Effector memory CD8-positive, alpha-beta T cell (primary cell): ENCODE data around the gene IQCE.
"Not testable (repeated sequence)": the region's sequence is repeated elsewhere in the genome, so short reads cannot be mapped to it uniquely, and the experiment has no call there.

Experiments
- ATAC-seq: fragments of 150-1000 bp; cut with Tn5 transposase; replicated peaks from 2 replicates; pipeline ENCODE4 v1.10.0; 2021; ENCODE audit warnings: mild to moderate bottlenecking, moderate library complexity
- DNase-seq, 3 experiments: peaks; one replicate each; pipeline ENCODE4 v3.0.0; 2021
- H3K27ac Mint-ChIP-seq, 2 donors: one replicate each; pipeline ENCODE4 v1.8.0; 2022; ENCODE audit warnings: mild to moderate bottlenecking in 2 of 2, mixed read lengths in 2 of 2, moderate library complexity in 2 of 2
- H3K27me3 Mint-ChIP-seq, 2 donors: one replicate each; pipeline ENCODE4 v1.8.0; 2022; ENCODE audit warnings: mixed read lengths in 2 of 2
- H3K36me3 Mint-ChIP-seq: one replicate; pipeline ENCODE4 v1.8.0; 2022; ENCODE audit warnings: mild to moderate bottlenecking, moderate library complexity, mixed read lengths; ENCODE audit not compliant: insufficient read depth
- H3K4me1 Mint-ChIP-seq, 2 donors: one replicate each; pipeline ENCODE4 v1.8.0; 2022; ENCODE audit warnings: low read depth in 2 of 2, mixed read lengths in 2 of 2
- H3K4me3 Mint-ChIP-seq, 2 donors: one replicate each; pipeline ENCODE4 v1.8.0; 2022; ENCODE audit warnings: mild to moderate bottlenecking in 2 of 2, mixed read lengths in 2 of 2, moderate library complexity in 2 of 2
- H3K9me3 Mint-ChIP-seq, 2 donors: one replicate each; pipeline ENCODE4 v1.8.0; 2022; ENCODE audit warnings: mixed read lengths in 2 of 2

Gene IQCE

DNA sequence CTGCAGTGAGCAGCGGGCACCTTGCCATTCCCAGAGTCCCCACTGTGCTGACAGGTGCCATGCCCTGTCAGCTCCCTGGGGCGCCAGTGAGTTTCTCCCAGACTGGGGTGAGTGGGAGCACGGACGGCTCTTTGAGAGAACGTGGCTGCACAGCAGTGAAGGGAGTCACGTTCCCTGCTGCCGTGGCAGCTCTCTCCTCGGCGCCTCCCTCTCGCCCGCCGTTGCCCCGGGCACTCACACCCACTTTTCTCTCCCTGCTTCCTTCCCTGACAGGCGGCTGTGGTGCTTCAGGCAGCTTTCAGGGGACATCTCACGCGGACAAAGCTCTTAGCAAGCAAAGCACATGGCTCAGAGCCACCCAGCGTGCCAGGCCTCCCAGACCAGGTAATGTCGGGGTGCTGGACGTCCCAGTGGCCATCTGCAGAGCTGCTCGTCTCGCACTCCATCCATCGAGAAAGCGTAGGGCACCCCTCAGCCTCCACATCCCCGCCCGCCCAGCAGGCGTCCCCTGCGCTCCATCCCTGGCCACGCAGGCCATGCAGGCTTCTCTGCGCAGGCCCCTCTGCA, 45.9 kb downstream of the IQCE start:
- DNase-seq (no peak), ATAC-seq (no peak)
- no peak overlapping the region for H3K27ac Mint-ChIP-seq
- peaks cover 0 to 7% of the 10 kb centered on the region in 2 donors for H3K4me1 Mint-ChIP-seq
- H3K27me3 Mint-ChIP-seq, result no peaks in the 10 kb centered on the region
- no peak overlapping the region for H3K4me3 Mint-ChIP-seq
- peaks cover 9% of the 10 kb centered on the region for H3K36me3 Mint-ChIP-seq
- H3K9me3 Mint-ChIP-seq, result no peaks in the 10 kb centered on the region

DNA sequence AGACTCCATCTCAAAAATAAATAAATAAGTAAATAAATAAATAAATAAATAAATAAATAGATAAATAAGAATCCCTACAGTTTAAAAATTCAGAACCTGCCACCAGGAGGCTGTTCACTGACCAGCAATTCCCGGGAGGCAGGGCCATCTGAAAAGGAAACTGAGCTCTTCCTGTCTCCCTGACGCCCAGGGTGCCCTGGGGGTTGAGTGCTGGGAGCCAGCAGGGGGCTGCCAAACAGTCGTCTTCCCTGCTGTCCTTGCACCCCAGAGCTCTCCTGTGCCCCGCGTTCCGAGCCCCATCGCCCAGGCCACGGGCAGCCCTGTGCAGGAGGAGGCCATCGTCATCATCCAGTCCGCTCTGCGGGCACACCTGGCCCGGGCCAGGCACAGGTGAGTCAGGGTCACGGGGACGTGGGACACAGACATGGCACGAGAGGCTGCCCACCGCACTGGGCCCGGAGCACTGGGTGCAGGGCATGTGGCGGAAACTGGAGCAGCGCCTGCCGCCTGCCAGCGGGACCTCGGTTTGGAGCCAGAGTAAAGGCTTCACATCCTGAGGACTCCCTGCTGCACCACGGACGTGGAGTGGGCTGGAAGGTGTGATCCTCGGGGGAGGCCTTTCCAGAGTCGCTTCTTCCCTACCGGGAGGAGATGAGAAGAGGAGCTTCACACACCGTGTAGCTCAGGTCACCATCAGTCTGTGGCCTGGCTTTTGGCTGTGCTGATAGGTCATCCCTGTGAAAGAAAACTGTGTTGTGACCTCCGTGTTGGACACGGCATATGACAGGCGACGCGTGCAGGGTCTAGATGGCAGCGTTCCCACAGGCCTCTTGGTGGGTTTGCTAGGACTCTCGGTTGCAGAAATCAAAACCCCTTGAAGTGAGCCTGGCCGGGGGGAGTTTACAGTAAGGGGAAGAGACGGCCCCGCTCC, 47.1 kb downstream of the IQCE start:
- no peak overlapping the region for H3K4me3 Mint-ChIP-seq
- H3K27ac Mint-ChIP-seq, result no peak overlapping the region
- H3K27me3 Mint-ChIP-seq, result no peaks in the 10 kb centered on the region
- H3K36me3 Mint-ChIP-seq, result peaks cover 5% of the 10 kb centered on the region
- H3K9me3 Mint-ChIP-seq, result no peaks in the 10 kb centered on the region
- H3K4me1 Mint-ChIP-seq, result peaks cover 0 to 7% of the 10 kb centered on the region in 2 donors
- DNase-seq (no peak), ATAC-seq (no peak)

DNA sequence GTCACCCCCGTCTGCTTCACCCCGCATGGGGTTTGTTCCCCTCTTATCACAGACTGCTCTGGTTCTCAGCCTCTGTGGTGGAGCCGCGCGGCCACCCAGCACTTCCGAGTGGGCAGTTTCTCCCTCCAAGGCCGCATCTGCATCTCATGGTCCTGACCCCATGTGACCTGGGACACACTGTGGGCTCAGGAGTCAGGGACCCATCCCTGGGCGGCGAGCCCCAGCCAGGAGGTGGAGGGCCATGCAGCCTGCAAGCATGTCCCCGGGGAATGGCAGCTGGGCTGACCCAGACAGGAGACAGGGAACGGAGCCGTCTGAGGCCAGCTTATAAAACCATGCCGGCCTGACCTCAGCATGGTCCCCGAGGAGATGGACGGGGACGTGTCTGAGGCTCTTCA, 47.8 kb downstream of the IQCE start:
- Mint-ChIP-seq H3K4me3 (no peak overlapping the region), H3K9me3 (no peaks in the 10 kb centered on the region), H3K36me3 (peaks cover 5% of the 10 kb centered on the region), H3K27me3 (no peaks in the 10 kb centered on the region), H3K27ac (no peak overlapping the region), H3K4me1 (peaks cover 0 to 7% of the 10 kb centered on the region in 2 donors)
- DNase-seq, result no peak
- ATAC-seq, result no peak

DNA sequence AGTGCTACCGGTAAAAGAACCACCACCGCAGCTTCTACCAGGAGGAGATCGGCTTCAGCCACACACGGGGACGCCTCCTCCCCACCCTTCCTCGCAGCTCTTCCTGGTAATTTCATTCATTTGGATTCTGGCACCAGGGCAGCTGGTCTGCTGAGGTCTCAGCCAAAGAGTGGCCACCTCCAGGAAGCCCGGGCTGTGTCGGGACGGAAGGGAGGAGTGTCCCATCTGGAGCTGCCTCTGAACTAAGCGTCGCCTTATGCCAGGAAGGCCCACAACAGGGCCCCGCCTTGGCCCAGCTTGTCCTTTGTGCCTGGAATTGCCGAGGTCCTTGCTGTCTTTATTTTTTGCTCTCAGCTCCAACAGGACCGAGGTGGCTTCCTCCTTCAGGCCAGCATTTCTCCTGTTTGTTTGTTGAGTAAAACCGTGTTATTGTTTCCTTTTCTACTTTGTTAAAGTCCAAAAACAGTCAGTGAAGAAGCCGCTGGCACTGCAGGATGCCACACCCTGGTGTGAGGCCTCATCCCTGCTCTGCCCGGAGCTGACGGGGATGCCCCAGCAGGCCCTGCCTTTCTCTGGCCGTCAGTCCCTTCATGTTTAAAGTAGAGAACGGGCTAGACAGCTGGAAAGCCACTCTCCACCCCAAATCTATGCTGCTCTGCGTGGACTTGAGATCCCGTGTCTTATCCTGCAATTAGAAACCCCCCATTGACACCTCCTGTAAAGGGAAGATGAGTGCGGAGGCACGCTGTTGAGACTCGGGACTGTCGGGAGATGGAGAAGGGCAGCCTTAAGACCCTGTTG, 48.5 kb downstream of the IQCE start:
- no peak overlapping the region for H3K4me3 Mint-ChIP-seq
- H3K36me3 Mint-ChIP-seq, result peaks cover 3% of the 10 kb centered on the region
- no peak for ATAC-seq
- peak overlapping the region; percentile 8 to 33 for H3K27ac Mint-ChIP-seq
- DNase-seq, result no peak
- no peaks in the 10 kb centered on the region for H3K27me3 Mint-ChIP-seq
- no peaks in the 10 kb centered on the region for H3K9me3 Mint-ChIP-seq
- H3K4me1 Mint-ChIP-seq, result peaks cover 0 to 7% of the 10 kb centered on the region in 2 donors

DNA sequence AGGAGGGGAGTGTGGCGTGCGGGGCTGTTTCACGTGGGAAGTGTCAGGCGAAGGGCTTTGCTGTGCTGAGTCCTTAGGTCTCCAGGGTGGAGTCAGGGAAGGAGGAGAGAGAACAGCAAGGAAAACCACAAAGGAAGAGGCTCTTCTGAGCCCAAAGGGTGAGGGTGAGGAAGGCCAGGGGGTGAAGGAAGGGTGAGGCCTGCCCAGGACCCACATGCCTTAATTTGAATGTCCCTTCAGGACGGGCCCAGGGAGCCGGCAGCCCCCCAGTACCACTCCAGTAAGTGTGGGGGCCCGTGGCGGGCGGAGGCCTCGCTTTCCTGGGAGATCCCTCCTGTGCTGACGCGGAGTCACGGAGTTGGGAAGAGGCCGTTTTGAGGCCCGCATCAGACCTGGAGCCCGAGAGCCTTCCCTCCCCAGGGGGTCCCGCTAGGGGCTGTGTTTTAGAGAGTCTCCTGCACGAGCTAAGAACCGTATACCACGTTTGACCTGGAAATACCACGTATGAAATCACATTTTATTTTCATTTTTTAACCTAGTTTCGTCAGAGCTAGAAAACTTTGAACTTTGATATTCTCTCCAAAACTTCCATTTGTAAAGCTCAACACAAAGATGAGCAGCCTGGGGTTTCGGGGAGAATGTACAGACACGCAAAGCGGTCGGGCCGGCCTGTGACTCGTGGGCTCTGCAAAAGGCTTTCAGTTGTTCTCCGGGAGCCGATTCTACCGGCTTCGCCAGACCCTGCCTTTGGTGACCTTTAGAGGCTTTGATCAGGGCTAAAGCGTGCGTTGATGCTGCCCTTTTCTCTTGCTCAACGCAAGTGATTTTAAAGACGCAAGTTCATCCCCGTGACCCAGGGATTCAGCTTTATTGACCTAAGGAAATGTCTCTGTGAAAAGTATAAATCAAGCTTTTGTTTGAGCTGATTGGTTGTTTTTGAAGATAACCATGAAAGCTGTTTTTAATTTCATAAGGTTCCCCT, 49.4 kb downstream of the IQCE start:
- H3K27ac Mint-ChIP-seq, result peak overlapping the region; percentile 8 to 68
- peak overlapping the region in 1 of 2 donors; percentile 58 for H3K4me3 Mint-ChIP-seq
- H3K9me3 Mint-ChIP-seq, result no peaks in the 10 kb centered on the region
- H3K4me1 Mint-ChIP-seq, result peaks cover 0 to 7% of the 10 kb centered on the region in 2 donors
- DNase-seq (no peak), ATAC-seq (no peak)
- H3K36me3 Mint-ChIP-seq, result peaks cover under 1% of the 10 kb centered on the region
- H3K27me3 Mint-ChIP-seq, result no peaks in the 10 kb centered on the region

DNA sequence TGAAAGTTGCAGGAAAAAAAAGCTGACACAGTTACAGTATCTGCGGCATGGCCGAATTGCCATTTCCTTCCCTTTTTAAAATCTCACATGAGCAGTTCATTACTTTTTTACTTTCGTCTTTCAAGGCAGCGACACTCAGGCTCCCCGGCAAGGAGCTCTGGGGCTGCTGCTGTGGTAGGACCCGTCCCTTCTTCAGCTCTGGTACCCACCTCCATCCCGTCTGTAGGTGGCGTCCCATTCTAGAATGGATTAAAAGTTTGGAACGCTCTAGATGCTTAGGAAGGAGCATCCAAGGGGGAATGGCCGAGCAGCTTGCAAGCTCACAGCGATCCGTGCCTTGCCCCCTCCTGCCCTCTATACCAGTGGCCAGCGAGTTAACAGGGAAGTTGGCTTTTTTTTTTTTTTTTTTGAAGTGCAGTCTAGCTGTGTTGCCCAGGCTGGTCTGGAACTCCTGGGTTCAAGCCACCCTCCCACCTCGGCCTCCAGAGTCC, 50.2 kb downstream of the IQCE start:
- Mint-ChIP-seq H3K27ac (peak overlapping the region; percentile 60 to 68), H3K4me1 (peaks cover 0 to 7% of the 10 kb centered on the region in 2 donors), H3K27me3 (no peaks in the 10 kb centered on the region), H3K9me3 (no peaks in the 10 kb centered on the region), H3K36me3 (no peaks in the 10 kb centered on the region), H3K4me3 (peak overlapping the region in 1 of 2 donors; percentile 58)
- ATAC-seq (peak; percentile 76), DNase-seq (peak in 1 of 3 experiments; percentile 14)

DNA sequence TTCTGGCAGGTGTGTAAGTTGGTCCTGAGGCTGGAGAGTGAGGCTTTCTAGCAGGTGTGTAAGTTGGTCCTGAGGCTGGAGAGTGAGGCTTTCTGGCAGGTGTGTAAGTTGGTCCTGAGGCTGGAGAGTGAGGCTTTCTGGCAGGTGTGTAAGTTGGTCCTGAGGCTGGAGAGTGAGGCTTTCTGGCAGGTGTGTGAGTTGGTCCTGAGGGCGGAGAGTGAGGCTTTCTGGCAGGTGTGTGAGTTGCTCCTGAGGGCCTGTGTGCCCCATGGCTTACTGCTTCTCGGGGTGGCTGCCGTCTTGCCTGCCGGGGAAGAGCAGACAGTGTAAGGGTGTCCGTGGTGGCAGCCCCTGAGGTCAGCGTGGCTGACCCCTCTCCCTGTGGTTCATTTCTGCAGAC, 50.9 kb downstream of the IQCE start:
- H3K27me3 Mint-ChIP-seq, H3K4me3 Mint-ChIP-seq, H3K9me3 Mint-ChIP-seq, H3K36me3 Mint-ChIP-seq, H3K4me1 Mint-ChIP-seq, DNase-seq, ATAC-seq: not testable (repeated sequence)
- peak overlapping the region; percentile 60 to 68 for H3K27ac Mint-ChIP-seq

DNA sequence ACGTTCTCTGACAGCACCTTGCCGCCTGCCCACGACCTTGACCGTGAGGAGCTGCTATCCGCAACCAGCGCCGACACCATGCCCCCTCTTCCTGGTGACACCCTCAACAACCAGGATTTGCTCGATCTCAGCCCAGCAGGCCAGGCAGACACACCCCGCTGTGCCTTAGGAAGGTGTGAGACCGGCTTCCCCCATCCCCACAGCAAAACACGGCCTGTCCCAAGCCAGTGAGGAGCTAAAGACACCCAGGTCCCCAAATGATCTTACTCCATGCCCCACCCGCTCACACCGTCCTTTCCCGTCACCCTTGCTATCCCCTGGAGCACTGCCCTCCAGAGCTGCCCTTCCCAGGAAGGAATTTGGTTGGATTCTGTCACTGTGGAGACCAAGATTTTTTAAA, 51.7 kb downstream of the IQCE start:
- no peaks in the 10 kb centered on the region for H3K27me3 Mint-ChIP-seq
- H3K36me3 Mint-ChIP-seq, result no peaks in the 10 kb centered on the region
- no peak overlapping the region for H3K27ac Mint-ChIP-seq
- H3K4me3 Mint-ChIP-seq, result no peak overlapping the region
- peaks cover 0 to 7% of the 10 kb centered on the region in 2 donors for H3K4me1 Mint-ChIP-seq
- no peaks in the 10 kb centered on the region for H3K9me3 Mint-ChIP-seq
- ATAC-seq (no peak), DNase-seq (no peak)

DNA sequence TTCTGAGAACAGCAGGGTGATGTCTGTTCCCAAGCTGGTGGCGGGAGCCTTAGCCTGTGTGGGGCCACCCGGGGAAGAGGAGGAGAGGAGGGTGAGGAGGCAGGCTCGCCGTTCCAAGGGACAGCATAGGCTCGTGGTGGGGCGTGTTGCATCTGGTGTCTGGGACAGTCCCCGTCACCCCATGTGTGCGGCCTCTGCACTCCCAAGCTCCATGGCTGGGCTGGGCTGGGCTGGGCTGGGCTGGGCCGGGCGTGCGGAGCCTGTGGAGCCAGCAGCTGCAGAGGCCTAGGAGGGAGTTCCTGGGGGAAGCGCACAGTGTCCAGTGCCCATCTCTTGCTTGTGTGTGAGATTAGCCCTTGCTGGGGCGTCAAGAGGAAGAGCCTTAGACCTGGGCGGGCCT, 52.1 kb downstream of the IQCE start:
- no peak overlapping the region for H3K4me3 Mint-ChIP-seq
- no peaks in the 10 kb centered on the region for H3K27me3 Mint-ChIP-seq
- peaks cover 0 to 7% of the 10 kb centered on the region in 2 donors for H3K4me1 Mint-ChIP-seq
- no peaks in the 10 kb centered on the region for H3K9me3 Mint-ChIP-seq
- no peak overlapping the region for H3K27ac Mint-ChIP-seq
- no peaks in the 10 kb centered on the region for H3K36me3 Mint-ChIP-seq
- no peak for ATAC-seq
- DNase-seq, result no peak

DNA sequence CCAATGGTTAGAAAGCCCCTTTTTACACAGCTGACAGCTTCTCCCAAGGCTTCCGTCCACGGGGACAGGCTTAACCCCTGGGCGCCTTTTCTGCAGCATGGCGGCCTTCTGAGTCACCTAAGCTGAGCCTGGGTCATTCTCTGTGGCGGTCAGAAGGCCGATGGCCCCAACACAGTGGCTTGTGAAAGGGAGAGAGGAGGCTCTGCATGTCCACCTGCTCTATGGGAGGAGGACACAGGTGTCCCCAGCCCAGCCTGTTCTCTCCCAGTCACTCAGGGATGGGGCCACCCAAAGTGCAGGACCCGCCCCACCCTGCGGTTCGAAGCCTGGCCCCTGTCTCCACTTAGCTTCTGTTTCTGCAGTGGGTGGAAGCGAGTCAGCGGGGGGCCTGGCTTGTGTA, 52.6 kb downstream of the IQCE start:
- Mint-ChIP-seq H3K4me3 (no peak overlapping the region), H3K36me3 (no peaks in the 10 kb centered on the region), H3K9me3 (no peaks in the 10 kb centered on the region), H3K27ac (no peak overlapping the region), H3K4me1 (peaks cover 0 to 7% of the 10 kb centered on the region in 2 donors), H3K27me3 (no peaks in the 10 kb centered on the region)
- ATAC-seq, result no peak
- DNase-seq, result no peak

DNA sequence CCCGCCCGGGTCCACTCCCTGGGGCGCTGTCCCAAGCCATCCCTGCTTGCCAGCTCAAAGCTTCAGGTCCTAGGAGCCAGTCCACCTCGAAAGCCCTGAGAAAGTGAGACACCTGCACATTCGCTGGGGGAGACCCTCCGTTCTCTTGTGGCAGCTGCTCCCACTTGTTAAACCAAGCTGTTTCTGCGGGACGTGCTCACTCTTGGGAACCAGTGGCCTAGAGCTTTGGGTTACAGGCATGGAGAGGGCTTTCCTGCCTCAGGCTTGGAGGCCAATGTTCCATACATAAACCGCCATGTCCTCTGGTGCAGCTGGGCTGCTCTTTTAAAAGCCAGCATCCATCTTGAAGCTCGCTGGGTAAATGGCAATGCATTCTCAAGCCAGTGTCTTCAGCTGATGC, 53.1 kb downstream of the IQCE start:
- H3K27ac Mint-ChIP-seq, result no peak overlapping the region
- no peaks in the 10 kb centered on the region for H3K9me3 Mint-ChIP-seq
- DNase-seq (no peak), ATAC-seq (no peak)
- H3K27me3 Mint-ChIP-seq, result no peaks in the 10 kb centered on the region
- H3K4me3 Mint-ChIP-seq, result no peak overlapping the region
- H3K4me1 Mint-ChIP-seq, result peaks cover 0 to 7% of the 10 kb centered on the region in 2 donors
- H3K36me3 Mint-ChIP-seq, result no peaks in the 10 kb centered on the region

DNA sequence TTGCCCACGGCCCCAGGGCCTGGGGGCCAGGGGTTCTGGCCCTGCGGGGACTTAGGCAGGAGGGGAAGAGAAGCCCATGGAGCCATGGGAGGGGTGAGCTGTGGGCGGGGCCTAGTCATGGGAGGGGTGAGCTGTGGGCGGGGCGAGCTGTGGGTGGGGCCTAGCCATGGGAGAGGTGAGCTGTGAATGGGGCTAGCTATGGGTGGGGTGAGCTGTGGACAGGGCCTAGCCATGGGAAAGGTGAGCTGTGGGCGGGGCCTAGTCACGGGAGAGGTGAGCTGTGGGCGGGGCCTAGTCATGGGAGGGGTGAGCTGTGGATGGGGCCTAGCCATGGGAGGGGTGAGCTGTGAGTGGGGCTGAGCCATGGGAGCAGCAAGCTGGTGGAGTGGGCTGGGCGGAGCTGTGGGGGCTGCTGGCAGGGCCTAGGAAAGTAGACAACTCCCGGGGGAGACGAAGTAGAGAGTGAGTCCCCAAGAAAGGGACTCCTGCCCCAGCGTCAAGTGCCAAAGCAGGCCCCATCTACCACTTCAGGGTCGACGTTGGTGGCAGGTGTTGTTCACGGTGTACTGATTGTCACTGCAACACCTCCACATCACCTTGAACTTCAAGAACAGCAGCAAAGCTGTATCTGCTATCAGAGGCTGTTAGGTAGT, 53.8 kb downstream of the IQCE start:
- Mint-ChIP-seq H3K36me3 (no peaks in the 10 kb centered on the region), H3K9me3 (no peaks in the 10 kb centered on the region), H3K27me3 (peaks cover 0 to 3% of the 10 kb centered on the region in 2 donors), H3K4me3 (no peak overlapping the region), H3K27ac (no peak overlapping the region), H3K4me1 (peaks cover 0 to 9% of the 10 kb centered on the region in 2 donors)
- ATAC-seq (no peak), DNase-seq (no peak)
